Lower leg skin (tissue), 4 donors: ENCODE results near the gene ARF6. TPM values are rescaled to one million over a fixed set of nuclear protein-coding genes. Genes with fewer than 3 reads are reported as not detected.

Experiments used
- DNase-seq, 2 donors: peaks; one replicate each; pipeline ENCODE4 v3.0.0-alpha.2; 2019; ENCODE audit warnings: low spot score in 2 of 2
- H3K4me3 ChIP-seq: fragments of 200-600 bp; sonication (generic); 2 replicates; pipeline ENCODE4 v1.5.1; 2017; ENCODE audit warnings: mild to moderate bottlenecking, low read depth; ENCODE audit not compliant: poor library complexity, severe bottlenecking
- POLR2A ChIP-seq, 2 donors: fragments of 450-650 bp; IDR thresholded peaks; one replicate each; pipeline ENCODE4 v1.6.1; 2016 to 2017; ENCODE audit warnings: antibody characterized with exemption in 2 of 2, mild to moderate bottlenecking in 1 of 2, moderate library complexity in 1 of 2
- WGBS, 2 donors: methylation state at CpG; one replicate each; pipeline ENCODE4 v1.1.5; 2018; 5-methylcytosine and 5-hydroxymethylcytosine counted together
- intact Hi-C: fragments of 100-400 bp; cut with DNase I; formaldehyde crosslinking; loops from one replicate; pipeline ENCODE4 v1.15.0; 2023; ENCODE audit warnings: low total_unique reads
- total RNA-seq, 4 donors: library from RNA; depleted of rRNA; stranded (reverse); fragments of >200 nt; gene quantifications; one replicate each; pipeline ENCODE4 v1.1.0, GENCODE V29; 2016
- TF ChIP-seq, protein P1 (sequence below), 3 donors: fragments of 450-650 bp; IDR thresholded peaks; one replicate each; pipeline ENCODE4 v1.5.1; 2016; ENCODE audit warnings: antibody characterized with exemption in 3 of 3, mild to moderate bottlenecking in 3 of 3, moderate library complexity in 2 of 3

Gene ARF6
- total RNA-seq, 4 donors from 2014 or later: 102 to 128 (median 121) TPM

DNA sequence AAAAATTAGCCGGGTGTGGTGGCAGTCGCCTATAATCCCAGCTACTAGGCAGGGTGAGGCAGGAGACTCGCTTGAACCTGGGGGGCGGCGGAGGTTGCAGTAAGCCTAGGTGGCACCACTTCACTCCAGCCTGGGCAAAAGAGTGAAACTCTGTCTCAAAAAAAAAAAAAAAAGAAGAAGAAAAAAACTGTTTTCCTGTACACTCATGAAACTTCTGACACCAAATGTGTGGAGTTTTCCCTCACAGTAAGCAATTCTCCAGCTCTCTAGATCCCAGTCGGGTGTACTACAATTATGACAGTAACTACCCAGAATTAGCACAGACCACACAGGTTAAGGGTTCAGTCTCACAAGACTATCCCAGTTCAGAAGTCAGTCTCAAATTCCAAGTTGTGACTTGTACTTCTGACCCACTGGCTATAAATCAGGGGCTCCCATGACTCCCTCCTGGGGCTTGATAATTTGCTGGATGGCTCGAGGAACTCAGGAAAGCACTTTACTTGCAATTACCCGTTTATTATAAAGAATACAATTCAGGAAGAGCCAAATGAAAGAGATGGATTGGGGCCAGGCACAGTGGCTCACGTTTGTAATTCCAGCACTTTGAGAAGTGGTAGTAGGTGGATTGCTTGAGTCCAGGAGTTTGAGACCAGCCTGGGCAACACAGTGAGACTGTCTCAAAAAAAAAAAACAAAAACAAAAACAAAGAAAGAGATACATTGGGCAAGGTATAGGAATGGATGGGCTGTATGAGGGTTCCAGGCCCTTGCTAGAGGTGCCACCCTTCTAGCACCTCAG is 12.4 kb upstream of the ARF6 start:
- WGBS, 2 donors: 43% methylated on average over 9 of the region's 9 CpGs
- intact Hi-C loops: no loop called here
- DNase-seq: no peak

GRCh38 chr14:49881350-49882001 is 11.4 kb upstream of the ARF6 start:
- TF ChIP-seq POLR2A (IDR thresholded peaks at IDR 0.05): no peak
- TF ChIP-seq, protein P1, sequence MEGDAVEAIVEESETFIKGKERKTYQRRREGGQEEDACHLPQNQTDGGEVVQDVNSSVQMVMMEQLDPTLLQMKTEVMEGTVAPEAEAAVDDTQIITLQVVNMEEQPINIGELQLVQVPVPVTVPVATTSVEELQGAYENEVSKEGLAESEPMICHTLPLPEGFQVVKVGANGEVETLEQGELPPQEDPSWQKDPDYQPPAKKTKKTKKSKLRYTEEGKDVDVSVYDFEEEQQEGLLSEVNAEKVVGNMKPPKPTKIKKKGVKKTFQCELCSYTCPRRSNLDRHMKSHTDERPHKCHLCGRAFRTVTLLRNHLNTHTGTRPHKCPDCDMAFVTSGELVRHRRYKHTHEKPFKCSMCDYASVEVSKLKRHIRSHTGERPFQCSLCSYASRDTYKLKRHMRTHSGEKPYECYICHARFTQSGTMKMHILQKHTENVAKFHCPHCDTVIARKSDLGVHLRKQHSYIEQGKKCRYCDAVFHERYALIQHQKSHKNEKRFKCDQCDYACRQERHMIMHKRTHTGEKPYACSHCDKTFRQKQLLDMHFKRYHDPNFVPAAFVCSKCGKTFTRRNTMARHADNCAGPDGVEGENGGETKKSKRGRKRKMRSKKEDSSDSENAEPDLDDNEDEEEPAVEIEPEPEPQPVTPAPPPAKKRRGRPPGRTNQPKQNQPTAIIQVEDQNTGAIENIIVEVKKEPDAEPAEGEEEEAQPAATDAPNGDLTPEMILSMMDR (IDR thresholded peaks at IDR 0.05): no peak
- intact Hi-C loops: no loop called here
- no peak for DNase-seq
- WGBS, 2 donors: 92 to 93% methylated on average over 4 of the region's 4 CpGs
- no peak overlapping the region for H3K4me3 ChIP-seq

More for the DNA sequence above, 12.4 kb upstream of the ARF6 start:
- TF ChIP-seq, protein P1 (IDR thresholded peaks at IDR 0.05): no peak
- no peak for TF ChIP-seq POLR2A (IDR thresholded peaks at IDR 0.05)
- no peak overlapping the region for H3K4me3 ChIP-seq

DNA sequence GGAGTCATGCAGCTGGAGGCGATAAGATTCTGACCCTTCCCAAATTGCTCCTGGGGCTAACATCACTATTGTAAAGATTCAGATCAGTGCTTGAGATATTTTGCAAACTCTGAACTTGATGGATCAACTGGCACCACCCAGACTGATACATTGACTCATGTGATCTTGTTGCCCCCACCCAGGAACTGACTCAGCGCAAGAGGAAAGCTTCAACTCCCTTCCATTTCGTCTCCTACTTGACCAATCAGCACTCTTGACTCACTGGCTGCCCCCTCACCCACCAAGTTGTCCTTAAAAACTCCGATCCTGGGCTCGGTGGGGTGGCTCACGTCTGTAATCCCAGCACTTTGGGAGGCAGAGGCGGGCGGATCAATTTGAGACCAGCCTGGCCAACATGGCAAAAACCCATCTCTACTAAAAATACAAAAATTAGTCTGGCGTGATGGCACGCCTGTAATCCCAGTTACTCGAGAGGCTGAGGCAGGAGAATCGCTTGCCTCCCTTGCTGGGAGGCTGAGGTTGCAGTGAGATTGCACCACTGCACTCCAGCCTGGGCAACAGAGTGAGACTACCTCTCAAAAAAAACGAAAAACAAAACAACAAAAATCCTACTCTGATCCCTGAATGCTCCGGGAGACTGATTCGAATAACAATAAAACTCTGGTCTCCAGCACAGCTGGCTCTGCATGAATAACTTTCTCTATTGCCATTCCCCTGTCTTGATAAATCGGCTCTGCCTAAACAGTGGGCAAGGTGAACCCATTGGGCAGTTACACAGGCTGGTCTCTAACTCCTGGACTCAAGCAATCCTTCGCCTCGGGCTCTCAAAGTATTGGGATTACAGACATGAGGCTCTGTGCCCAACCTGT is 9.8 kb upstream of the ARF6 start:
- WGBS, 2 donors: 80 to 83% methylated on average over 18 of the region's 18 CpGs
- intact Hi-C loops: no loop called here
- TF ChIP-seq, protein P1 (IDR thresholded peaks at IDR 0.05): no peak
- no peak for TF ChIP-seq POLR2A (IDR thresholded peaks at IDR 0.05)
- H3K4me3 ChIP-seq: no peak overlapping the region
- DNase-seq: peak in 1 of 2 donors; percentile 67

GRCh38 chr14:49886523-49886922 is 6.4 kb upstream of the ARF6 start:
- no peak for TF ChIP-seq POLR2A (IDR thresholded peaks at IDR 0.05)
- TF ChIP-seq, protein P1 (IDR thresholded peaks at IDR 0.05): no peak
- DNase-seq: no peak
- no peak overlapping the region for H3K4me3 ChIP-seq
- intact Hi-C loops: no loop called here
- 92 to 93% methylated on average over 12 of the region's 12 CpGs for WGBS, 2 donors

DNA sequence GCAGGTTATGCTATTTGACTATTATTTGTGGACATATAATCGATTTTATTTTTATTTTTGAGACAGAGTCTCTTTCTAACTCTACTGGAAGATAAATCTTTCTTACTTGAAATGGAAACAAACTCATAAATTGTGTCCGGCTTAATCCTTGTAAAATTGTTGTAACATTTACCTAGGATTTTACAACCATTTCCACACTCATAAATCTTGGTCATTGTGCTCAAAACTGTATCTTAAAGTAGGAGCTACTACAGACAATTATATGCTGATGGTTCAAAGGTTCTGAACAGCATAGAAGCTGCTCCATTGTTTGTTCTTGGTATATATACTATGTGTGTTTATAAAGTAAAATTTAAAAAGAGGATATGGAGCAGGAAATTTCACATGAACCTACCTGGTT is 4.6 kb upstream of the ARF6 start:
- DNase-seq: no peak
- intact Hi-C loops: no loop called here
- 84 to 86% methylated on average over 2 of the region's 2 CpGs for whole genome bisulfite sequencing, 2 donors
- H3K4me3 ChIP-seq: no peak overlapping the region
- no peak for TF ChIP-seq POLR2A (IDR thresholded peaks at IDR 0.05)
- TF ChIP-seq, protein P1 (IDR thresholded peaks at IDR 0.05): no peak
